SK-N-SH treated with all-trans-retinoic acid at 6 μM for 48 hours (cell line): ENCODE measurements around the gene SEC11A.

Experiments
- ATAC-seq: fragments of 200-7000 bp; cut with Tn5 transposase; 3 replicates; pipeline ENCODE4 v1.9.1; 2020; ENCODE audit warnings: mild to moderate bottlenecking, moderate library complexity
- ARNTL ChIP-seq: fragments of 450-650 bp; formaldehyde crosslinking; IDR thresholded peaks from 2 replicates; pipeline ENCODE4 v1.5.0; 2020; ENCODE audit warnings: low read depth, mild to moderate bottlenecking, moderate library complexity, borderline replicate concordance
- BACH2 ChIP-seq: fragments of 250-450 bp; sonication (Bioruptor Pico); IDR thresholded peaks from 2 replicates; pipeline ENCODE4 v1.9.0; 2021; ENCODE audit warnings: mild to moderate bottlenecking, borderline replicate concordance
- CSDC2 ChIP-seq: fragments of 250-450 bp; sonication (Bioruptor Pico); IDR thresholded peaks from 2 replicates; pipeline ENCODE4 v1.5.0; 2020; ENCODE audit warnings: mild to moderate bottlenecking, moderate library complexity
- ESRRG ChIP-seq: fragments of 250-450 bp; sonication (Bioruptor Pico); IDR thresholded peaks from 2 replicates; pipeline ENCODE4 v1.6.1; 2021; ENCODE audit warnings: mild to moderate bottlenecking
- ISL1 ChIP-seq: fragments of 250-450 bp; sonication (Bioruptor Pico); IDR thresholded peaks from 2 replicates; pipeline ENCODE4 v2.1.2; 2022; ENCODE audit warnings: mild to moderate bottlenecking, moderate library complexity
- OSR1 ChIP-seq: fragments of 250-450 bp; sonication (Bioruptor Pico); IDR thresholded peaks from 2 replicates; pipeline ENCODE4 v1.8.0; 2022; ENCODE audit warnings: moderate library complexity, mild to moderate bottlenecking, inconsistent platforms
- PPARA ChIP-seq: fragments of 250-450 bp; sonication (Bioruptor Pico); IDR thresholded peaks from 2 replicates; pipeline ENCODE4 v1.5.0; 2020; ENCODE audit warnings: mild to moderate bottlenecking, borderline replicate concordance
- RARB ChIP-seq: fragments of 250-450 bp; sonication (Bioruptor Pico); IDR thresholded peaks from 2 replicates; pipeline ENCODE4 v1.8.0; 2021; ENCODE audit warnings: mild to moderate bottlenecking, moderate library complexity
- SNAI2 ChIP-seq: fragments of 250-450 bp; sonication (Bioruptor Pico); IDR thresholded peaks from 2 replicates; pipeline ENCODE4 v1.5.0; 2020; ENCODE audit warnings: mild to moderate bottlenecking, moderate library complexity
- TCF4 ChIP-seq: fragments of 250-450 bp; sonication (Bioruptor Pico); IDR thresholded peaks from 2 replicates; pipeline ENCODE4 v1.8.0; 2021; ENCODE audit warnings: mild to moderate bottlenecking, moderate library complexity, borderline replicate concordance
- TOX ChIP-seq: fragments of 250-450 bp; sonication (Bioruptor Pico); IDR thresholded peaks from 2 replicates; pipeline ENCODE4 v1.8.0; 2021; ENCODE audit warnings: mild to moderate bottlenecking, moderate library complexity, borderline replicate concordance
- ZC3H10 ChIP-seq: fragments of 250-450 bp; sonication (Bioruptor Pico); IDR thresholded peaks from 2 replicates; pipeline ENCODE4 v1.5.1; 2021; ENCODE audit warnings: mild to moderate bottlenecking, moderate library complexity
- ZFP3 ChIP-seq: fragments of 250-450 bp; sonication (Bioruptor Pico); IDR thresholded peaks from 2 replicates; pipeline ENCODE4 v1.5.0; 2020; ENCODE audit warnings: mild to moderate bottlenecking, moderate library complexity
- ZFP30 ChIP-seq: fragments of 450-650 bp; formaldehyde crosslinking; IDR thresholded peaks from 2 replicates; pipeline ENCODE4 v1.5.0; 2022; ENCODE audit warnings: mild to moderate bottlenecking, moderate library complexity
- ZNF565 ChIP-seq: fragments of 450-650 bp; formaldehyde crosslinking; conservative IDR thresholded peaks from 2 replicates; pipeline ENCODE4 v1.5.0; 2020; ENCODE audit warnings: low read depth, mild to moderate bottlenecking, moderate library complexity
- ZNF70 ChIP-seq: fragments of 450-650 bp; formaldehyde crosslinking; IDR thresholded peaks from 2 replicates; pipeline ENCODE4 v1.5.0; 2020; ENCODE audit warnings: mild to moderate bottlenecking, moderate library complexity
- ZNF8 ChIP-seq: fragments of 450-650 bp; formaldehyde crosslinking; IDR thresholded peaks from 2 replicates; pipeline ENCODE4 v1.5.0; 2020; ENCODE audit warnings: mild to moderate bottlenecking, moderate library complexity
- TF ChIP-seq, protein P1 (sequence below): fragments of 250-450 bp; sonication (Bioruptor Pico); IDR thresholded peaks from 2 replicates; pipeline ENCODE4 v1.5.0; 2020; ENCODE audit warnings: mild to moderate bottlenecking, moderate library complexity
- TF ChIP-seq, protein P2 (sequence below): fragments of 250-450 bp; sonication (Bioruptor Pico); IDR thresholded peaks from 2 replicates; pipeline ENCODE4 v1.5.1; 2020; ENCODE audit warnings: low read depth, mild to moderate bottlenecking, moderate library complexity
- TF ChIP-seq, protein P3 (sequence below): fragments of 250-450 bp; sonication (Bioruptor Pico); IDR thresholded peaks from 2 replicates; pipeline ENCODE4 v1.8.0; 2020; ENCODE audit warnings: mild to moderate bottlenecking, moderate library complexity, borderline replicate concordance
- TF ChIP-seq, protein P4 (sequence below): fragments of 250-450 bp; sonication (Bioruptor Pico); IDR thresholded peaks from 2 replicates; pipeline ENCODE4 v1.8.0; 2021; ENCODE audit warnings: low read depth, mild to moderate bottlenecking, moderate library complexity, borderline replicate concordance

SEC11A gene

DNA sequence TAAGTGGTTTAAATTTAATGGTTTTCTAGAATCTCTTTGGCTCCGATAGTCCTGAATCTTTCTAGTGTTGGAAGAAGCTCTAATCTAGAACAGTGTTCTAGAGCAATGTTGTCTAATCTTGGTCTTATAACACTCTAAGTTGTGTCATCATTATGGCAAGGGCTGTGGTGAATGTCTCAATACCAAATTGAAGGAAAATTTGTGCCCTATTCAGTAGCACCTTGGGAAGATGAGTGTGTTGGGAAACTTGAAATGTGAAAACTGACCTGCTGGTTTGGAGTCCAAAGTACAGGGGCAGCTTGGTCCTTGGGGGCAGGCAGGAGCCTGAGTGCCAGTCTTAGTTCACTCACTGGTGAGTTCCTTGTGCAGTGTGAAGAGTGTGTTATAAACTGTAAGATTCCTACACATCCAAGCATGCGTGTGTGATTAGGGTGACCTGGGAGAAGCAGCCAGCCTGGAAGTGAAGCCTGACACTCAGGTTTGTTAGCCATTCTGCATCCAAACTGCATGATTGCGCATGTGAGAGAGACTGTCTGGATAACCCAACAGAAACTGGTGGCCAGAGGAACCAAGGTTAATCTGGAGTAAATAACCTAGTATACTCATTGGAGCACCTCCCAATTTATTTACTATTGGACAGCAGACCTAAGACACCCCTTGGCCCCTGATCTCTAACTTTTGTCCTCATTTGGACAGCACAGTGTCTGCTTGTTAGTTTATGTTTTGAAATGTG lies 47.1 kb upstream of the SEC11A start:
- ATAC-seq: no peak
- TF ChIP-seq, protein P1, sequence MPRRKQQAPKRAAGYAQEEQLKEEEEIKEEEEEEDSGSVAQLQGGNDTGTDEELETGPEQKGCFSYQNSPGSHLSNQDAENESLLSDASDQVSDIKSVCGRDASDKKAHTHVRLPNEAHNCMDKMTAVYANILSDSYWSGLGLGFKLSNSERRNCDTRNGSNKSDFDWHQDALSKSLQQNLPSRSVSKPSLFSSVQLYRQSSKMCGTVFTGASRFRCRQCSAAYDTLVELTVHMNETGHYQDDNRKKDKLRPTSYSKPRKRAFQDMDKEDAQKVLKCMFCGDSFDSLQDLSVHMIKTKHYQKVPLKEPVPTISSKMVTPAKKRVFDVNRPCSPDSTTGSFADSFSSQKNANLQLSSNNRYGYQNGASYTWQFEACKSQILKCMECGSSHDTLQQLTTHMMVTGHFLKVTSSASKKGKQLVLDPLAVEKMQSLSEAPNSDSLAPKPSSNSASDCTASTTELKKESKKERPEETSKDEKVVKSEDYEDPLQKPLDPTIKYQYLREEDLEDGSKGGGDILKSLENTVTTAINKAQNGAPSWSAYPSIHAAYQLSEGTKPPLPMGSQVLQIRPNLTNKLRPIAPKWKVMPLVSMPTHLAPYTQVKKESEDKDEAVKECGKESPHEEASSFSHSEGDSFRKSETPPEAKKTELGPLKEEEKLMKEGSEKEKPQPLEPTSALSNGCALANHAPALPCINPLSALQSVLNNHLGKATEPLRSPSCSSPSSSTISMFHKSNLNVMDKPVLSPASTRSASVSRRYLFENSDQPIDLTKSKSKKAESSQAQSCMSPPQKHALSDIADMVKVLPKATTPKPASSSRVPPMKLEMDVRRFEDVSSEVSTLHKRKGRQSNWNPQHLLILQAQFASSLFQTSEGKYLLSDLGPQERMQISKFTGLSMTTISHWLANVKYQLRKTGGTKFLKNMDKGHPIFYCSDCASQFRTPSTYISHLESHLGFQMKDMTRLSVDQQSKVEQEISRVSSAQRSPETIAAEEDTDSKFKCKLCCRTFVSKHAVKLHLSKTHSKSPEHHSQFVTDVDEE (CRISPR knock-in tag): no peak
- TF ChIP-seq ARNTL (CRISPR knock-in tag): no peak
- no peak for TF ChIP-seq ZNF565 (CRISPR knock-in tag)
- no peak for TF ChIP-seq SNAI2
- TF ChIP-seq, protein P2, sequence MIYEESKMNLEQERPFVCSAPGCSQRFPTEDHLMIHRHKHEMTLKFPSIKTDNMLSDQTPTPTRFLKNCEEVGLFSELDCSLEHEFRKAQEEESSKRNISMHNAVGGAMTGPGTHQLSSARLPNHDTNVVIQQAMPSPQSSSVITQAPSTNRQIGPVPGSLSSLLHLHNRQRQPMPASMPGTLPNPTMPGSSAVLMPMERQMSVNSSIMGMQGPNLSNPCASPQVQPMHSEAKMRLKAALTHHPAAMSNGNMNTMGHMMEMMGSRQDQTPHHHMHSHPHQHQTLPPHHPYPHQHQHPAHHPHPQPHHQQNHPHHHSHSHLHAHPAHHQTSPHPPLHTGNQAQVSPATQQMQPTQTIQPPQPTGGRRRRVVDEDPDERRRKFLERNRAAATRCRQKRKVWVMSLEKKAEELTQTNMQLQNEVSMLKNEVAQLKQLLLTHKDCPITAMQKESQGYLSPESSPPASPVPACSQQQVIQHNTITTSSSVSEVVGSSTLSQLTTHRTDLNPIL (CRISPR knock-in tag): no peak
- TF ChIP-seq ESRRG (CRISPR knock-in tag): no peak
- no peak for TF ChIP-seq ZFP30 (CRISPR knock-in tag)
- TF ChIP-seq, protein P3, sequence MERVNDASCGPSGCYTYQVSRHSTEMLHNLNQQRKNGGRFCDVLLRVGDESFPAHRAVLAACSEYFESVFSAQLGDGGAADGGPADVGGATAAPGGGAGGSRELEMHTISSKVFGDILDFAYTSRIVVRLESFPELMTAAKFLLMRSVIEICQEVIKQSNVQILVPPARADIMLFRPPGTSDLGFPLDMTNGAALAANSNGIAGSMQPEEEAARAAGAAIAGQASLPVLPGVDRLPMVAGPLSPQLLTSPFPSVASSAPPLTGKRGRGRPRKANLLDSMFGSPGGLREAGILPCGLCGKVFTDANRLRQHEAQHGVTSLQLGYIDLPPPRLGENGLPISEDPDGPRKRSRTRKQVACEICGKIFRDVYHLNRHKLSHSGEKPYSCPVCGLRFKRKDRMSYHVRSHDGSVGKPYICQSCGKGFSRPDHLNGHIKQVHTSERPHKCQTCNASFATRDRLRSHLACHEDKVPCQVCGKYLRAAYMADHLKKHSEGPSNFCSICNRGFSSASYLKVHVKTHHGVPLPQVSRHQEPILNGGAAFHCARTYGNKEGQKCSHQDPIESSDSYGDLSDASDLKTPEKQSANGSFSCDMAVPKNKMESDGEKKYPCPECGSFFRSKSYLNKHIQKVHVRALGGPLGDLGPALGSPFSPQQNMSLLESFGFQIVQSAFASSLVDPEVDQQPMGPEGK (CRISPR knock-in tag): no peak
- TF ChIP-seq ISL1 (CRISPR knock-in tag): no peak
- no peak for TF ChIP-seq TCF4 (CRISPR knock-in tag)
- no peak for TF ChIP-seq TOX (CRISPR knock-in tag)
- TF ChIP-seq OSR1: no peak
- no peak for TF ChIP-seq RARB (CRISPR knock-in tag)
- no peak for TF ChIP-seq ZNF8 (CRISPR knock-in tag)
- TF ChIP-seq CSDC2 (CRISPR knock-in tag): no peak
- TF ChIP-seq PPARA (CRISPR knock-in tag): no peak
- TF ChIP-seq, all 23 proteins: peak for 0

DNA sequence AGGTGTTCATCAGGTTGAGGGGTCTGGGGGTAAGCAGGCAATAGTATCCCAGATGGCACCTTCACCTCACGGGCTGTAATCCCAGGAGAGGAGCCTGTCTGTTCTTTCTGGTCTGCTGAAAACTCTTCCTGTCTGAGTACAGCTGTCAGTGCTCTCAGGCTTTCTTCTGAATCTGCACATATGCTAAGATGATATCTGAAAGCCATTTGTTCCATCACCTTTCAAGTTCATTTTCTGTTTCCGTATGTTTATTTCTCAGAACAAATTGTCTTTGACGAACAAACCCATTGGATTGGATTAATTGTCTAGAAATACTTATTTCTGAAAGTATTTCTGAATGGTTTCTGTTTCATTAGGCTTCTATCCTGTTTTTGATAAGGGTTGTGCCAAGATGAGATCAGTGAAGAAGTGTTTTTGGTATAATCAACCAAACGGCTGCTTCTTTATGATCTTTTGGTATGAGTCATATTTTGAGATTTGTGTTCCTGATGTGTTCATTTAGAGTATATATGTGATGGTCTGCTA lies 45.7 kb upstream of the SEC11A start:
- ATAC-seq: no peak
- TF ChIP-seq, protein P4, sequence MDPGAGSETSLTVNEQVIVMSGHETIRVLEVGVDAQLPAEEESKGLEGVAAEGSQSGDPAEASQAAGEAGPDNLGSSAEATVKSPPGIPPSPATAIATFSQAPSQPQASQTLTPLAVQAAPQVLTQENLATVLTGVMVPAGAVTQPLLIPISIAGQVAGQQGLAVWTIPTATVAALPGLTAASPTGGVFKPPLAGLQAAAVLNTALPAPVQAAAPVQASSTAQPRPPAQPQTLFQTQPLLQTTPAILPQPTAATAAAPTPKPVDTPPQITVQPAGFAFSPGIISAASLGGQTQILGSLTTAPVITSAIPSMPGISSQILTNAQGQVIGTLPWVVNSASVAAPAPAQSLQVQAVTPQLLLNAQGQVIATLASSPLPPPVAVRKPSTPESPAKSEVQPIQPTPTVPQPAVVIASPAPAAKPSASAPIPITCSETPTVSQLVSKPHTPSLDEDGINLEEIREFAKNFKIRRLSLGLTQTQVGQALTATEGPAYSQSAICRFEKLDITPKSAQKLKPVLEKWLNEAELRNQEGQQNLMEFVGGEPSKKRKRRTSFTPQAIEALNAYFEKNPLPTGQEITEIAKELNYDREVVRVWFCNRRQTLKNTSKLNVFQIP: no peak
- no peak for TF ChIP-seq ZC3H10
- TF ChIP-seq BACH2 (CRISPR knock-in tag): no peak
- no peak for TF ChIP-seq TOX (CRISPR knock-in tag)
- TF ChIP-seq ISL1 (CRISPR knock-in tag): no peak
- no peak for TF ChIP-seq RARB (CRISPR knock-in tag)
- no peak for TF ChIP-seq ZFP30 (CRISPR knock-in tag)
- TF ChIP-seq ZNF70 (CRISPR knock-in tag): no peak
- TF ChIP-seq ZNF8 (CRISPR knock-in tag): no peak

DNA sequence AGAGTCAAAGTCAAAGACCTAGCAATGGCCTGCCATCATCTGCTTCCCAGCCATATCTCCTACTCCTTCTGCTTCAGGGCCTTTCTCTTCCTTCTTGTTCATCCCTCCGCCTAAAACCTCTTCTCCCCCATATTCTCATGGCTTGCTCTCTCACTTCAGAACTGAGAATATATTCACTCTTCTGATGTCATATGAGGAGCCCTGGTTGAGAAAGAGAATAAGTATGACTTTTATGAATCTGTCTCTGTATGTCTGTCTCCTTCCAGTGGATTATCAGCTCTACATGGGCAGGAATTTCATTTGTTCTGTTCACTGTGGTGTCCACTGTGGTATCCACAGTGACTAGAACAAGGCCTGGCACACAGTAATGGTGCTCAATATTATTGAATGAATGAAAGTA lies 44.3 kb upstream of the SEC11A start:
- ATAC-seq: no peak
- TF ChIP-seq ZNF565 (CRISPR knock-in tag) (no peak), ISL1 (CRISPR knock-in tag) (no peak), ZFP30 (CRISPR knock-in tag) (no peak), PPARA (CRISPR knock-in tag) (no peak), ZFP3 (CRISPR knock-in tag) (no peak), ARNTL (CRISPR knock-in tag) (no peak), ZNF70 (CRISPR knock-in tag) (no peak), ZNF8 (CRISPR knock-in tag) (no peak), SNAI2 (no peak), OSR1 (no peak), TOX (CRISPR knock-in tag) (no peak)
- TF ChIP-seq, protein P4: no peak
- TF ChIP-seq, protein P3 (CRISPR knock-in tag): no peak
- TF ChIP-seq, protein P2 (CRISPR knock-in tag): no peak
